HG03159 (cell line): ENCODE data around the gene RPS16.
"Not testable (repeated sequence)": the region's sequence is repeated elsewhere in the genome, so short reads cannot be mapped to it uniquely, and the experiment has no call there.

Source experiments
- ATAC-seq: cut with Tn5 transposase; IDR thresholded peaks from one replicate; pipeline ENCODE4 v1.9.1; 2021; ENCODE audit warnings: mild to moderate bottlenecking, moderate library complexity; ENCODE audit not compliant: unreplicated experiment

RPS16 gene

GRCh38 chr19:39435499-39436349, at the start of gene RPS16:
RPS16 (minus strand) TSS chr19:39435949; CDS start chr19:39435895, 54 bp downstream.
- ATAC-seq: peak; percentile 75

GRCh38 chr19:39483141-39483540, 47.4 kb upstream of the RPS16 start:
- no peak for ATAC-seq

DNA sequence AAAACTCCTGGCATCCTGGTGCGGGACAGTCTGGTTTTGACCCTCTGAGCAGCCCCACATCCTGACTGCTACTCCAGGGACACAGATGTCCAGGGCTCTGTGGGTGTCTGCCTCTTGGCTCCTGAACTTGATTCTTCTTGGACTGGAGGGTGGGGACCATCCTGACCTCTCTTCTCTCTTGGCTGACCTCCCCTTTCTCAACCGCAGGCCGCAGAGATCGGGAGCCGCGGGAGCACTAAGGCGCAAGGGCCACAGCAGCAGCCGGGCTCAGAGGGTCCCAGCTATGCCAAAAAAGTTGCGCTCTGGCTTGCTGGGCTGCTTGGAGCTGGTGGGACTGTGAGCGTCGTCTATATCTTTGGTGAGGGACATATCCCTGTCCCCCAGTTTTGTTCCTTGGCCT, 45.9 kb upstream of the RPS16 start:
- ATAC-seq: no peak

- no peak for ATAC-seq
These were observed 45.4 kb upstream of the RPS16 start for GRCh38 chr19:39481229-39481545.

- peak; percentile 85 for ATAC-seq
These were observed 44.8 kb upstream of the RPS16 start, which contains the start of gene TIMM50 for GRCh38 chr19:39480337-39481228. TIMM50 (plus strand) TSS chr19:39480838; CDS start chr19:39480854, 16 bp downstream.

GRCh38 chr19:39479916-39480315, 44.2 kb upstream of the RPS16 start:
- ATAC-seq: no peak

GRCh38 chr19:39479319-39479801, 43.6 kb upstream of the RPS16 start:
- not testable (repeated sequence) for ATAC-seq

DNA sequence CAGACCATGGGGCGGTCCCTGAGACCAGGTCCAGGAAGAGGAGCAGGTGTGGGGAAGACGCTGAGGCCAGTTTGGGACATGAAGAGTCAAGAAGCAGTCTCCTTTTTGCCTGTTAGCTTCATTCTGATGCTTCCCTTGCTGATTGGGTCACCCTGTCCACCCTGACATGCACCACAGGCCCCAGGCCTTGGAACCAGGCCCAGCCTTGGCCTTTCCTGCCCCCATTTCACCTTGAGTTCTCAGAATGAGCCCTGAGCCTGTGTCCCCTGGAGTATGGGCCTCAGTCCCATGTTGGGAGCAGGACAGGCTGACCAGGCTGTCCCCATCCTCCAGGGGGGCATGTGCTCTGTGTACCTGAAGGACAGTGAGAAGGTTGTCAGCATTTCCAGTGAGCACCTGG, 40.0 kb upstream of the RPS16 start:
- ATAC-seq: no peak

- no peak for ATAC-seq
These were observed 38.4 kb upstream of the RPS16 start for GRCh38 chr19:39474139-39474620.

- no peak for ATAC-seq
These were observed 37.8 kb upstream of the RPS16 start for GRCh38 chr19:39473443-39473960.

GRCh38 chr19:39472746-39473442, 37.1 kb upstream of the RPS16 start:
- no peak for ATAC-seq

- no peak for ATAC-seq
These were observed 36.2 kb upstream of the RPS16 start for GRCh38 chr19:39471756-39472536.

- ATAC-seq: no peak
These were observed 35.1 kb upstream of the RPS16 start for GRCh38 chr19:39470724-39471339.

DNA sequence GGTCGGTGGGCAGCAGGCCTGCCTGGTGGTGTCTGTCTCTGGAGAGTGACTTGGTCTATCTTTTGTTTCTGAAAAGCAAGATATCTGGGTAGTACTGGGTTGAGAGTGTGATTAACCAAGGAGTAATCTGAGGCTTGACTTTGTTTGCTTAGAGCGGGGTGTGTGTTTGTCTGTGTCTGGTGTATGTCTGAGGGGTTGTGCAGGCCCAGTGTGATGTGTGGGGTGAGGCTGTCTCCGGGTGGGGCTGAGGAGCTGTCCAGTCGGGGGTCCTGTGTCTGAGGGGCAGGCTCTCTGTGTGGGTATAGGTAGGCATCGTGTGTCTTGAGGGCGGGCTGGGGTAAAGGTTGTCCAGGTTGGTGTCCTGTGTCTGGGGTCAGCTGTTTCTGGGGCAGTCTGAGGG, 33.8 kb upstream of the RPS16 start:
- no peak for ATAC-seq

GRCh38 chr19:39469036-39469435, 33.3 kb upstream of the RPS16 start:
- no peak for ATAC-seq

GRCh38 chr19:39467941-39468340, 32.2 kb upstream of the RPS16 start:
- ATAC-seq: no peak

- ATAC-seq: no peak
These were observed 30.4 kb upstream of the RPS16 start for GRCh38 chr19:39465956-39466747.

DNA sequence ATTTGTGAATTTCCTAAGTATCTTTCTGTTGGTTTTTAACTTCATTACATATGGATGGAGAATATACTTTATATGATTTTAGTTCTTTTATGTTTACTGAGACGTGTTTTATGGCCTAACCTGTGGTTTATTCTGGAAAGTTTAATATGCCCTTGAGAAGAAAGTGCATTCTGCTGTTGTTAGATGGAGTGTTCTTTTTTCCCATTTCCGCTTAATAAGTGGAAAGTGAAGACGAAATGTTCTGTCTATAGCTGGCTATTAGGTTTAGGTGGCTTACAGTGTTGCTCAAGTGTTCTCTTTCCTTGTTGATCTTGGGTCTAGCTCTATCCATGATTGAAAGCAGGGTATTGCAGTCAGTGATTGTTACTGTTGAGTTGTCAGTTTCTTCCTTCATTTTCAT, 27.7 kb upstream of the RPS16 start:
- ATAC-seq: no peak

DNA sequence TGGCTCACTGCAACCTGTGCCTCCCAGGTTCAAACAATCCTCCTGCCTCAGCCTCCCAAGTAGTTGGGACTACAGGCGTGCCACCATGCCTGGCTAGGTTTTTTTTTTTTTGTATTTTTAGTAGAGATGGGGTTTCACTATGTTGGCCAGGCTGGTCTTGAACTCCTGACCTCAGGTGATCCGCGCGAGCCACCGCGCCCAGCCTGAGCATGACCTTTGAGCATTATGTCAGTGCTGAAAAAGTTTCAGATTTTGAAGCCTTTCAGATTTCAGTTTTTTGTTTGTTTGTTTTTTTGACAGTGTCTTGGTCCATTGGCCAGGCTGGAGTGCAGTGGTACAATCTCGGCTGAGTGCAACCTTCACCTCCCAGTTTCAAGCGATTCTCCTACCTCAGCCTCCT, 15.5 kb upstream of the RPS16 start:
- not testable (repeated sequence) for ATAC-seq
